Measurements from ENCODE around the gene EIF3D. TPM values are rescaled to one million over a fixed set of nuclear protein-coding genes. Genes with fewer than 3 reads are reported as not detected.

The EIF3D gene
- total RNA-seq = 100 to 1,000 TPM; 166 to 299 (median 192) TPM
- polyA plus RNA-seq = 100 to 1,000 TPM; 224 to 351 TPM
- long read RNA-seq, donor 1, transcript EIF3D-201 (15 exons, 2,155 nt) = major isoform, 1,731 of 2,027 reads
- long read RNA-seq, donor 1, partial matches to known transcripts = 127 of 2,027 reads
- long read RNA-seq, donor 1, other reads (novel, unspliced or antisense) = 168 of 2,027 reads
- long read RNA-seq, donor 2, transcript EIF3D-209 (3 exons, 887 nt) = minor isoform, 11 of 104 reads
- long read RNA-seq, donor 2, transcript EIF3D-201 (15 exons, 2,155 nt) = major isoform, 50 of 104 reads
- long read RNA-seq, donor 2, partial matches to known transcripts = 29 of 104 reads
- long read RNA-seq, donor 2, other reads (novel, unspliced or antisense) = 14 of 104 reads
- long read RNA-seq, donor 3, transcript EIF3D-201 (15 exons, 2,155 nt) = major isoform, 376 of 443 reads
- long read RNA-seq, donor 3, partial matches to known transcripts = 17 of 443 reads
- long read RNA-seq, donor 3, other reads (novel, unspliced or antisense) = 47 of 443 reads

GRCh38 chr22:36528795-36529751, at the start of gene EIF3D:
TSS of gene EIF3D (minus strand) at chr22:36529166. CDS start at chr22:36526121, 3,045 bp downstream.
- TF ChIP-seq POLR2A (IDR thresholded peaks at IDR 0.05) = peak; percentile 79
- peak; percentile 31 for TF ChIP-seq EP300 (IDR thresholded peaks at IDR 0.05)
- TF ChIP-seq CTCF (IDR thresholded peaks at IDR 0.05) = peak in 1 of 3 donors; percentile 11
- WGBS, 3 donors = 0% methylated on average over 82 of the region's 82 CpGs
- Histone ChIP-seq H3K9me3 (no peaks in the 10 kb centered on the region), H3K36me3 (no peaks in the 10 kb centered on the region), H3K27me3 (no peaks in the 10 kb centered on the region), H3K4me1 (ENCODE audit: insufficient read depth) (no peaks in the 10 kb centered on the region), H3K27ac (peak within 1 kb of the TSS; percentile 59 to 93), H3K4me3 (peak within 1 kb of the TSS; percentile 88)
- intact Hi-C loops (cut with DNase I) = no loop called here
- DNase-seq = peak; percentile 97 to 99 (median 98)

- TF ChIP-seq POLR2A (IDR thresholded peaks at IDR 0.05) (no peak), EP300 (IDR thresholded peaks at IDR 0.05) (no peak), CTCF (IDR thresholded peaks at IDR 0.05) (no peak)
- no peaks in the 10 kb centered on the region for H3K4me1 ChIP-seq (ENCODE audit: insufficient read depth)
- H3K9me3 ChIP-seq = no peaks in the 10 kb centered on the region
- no peak for DNase-seq
- no peaks in the 10 kb centered on the region for H3K27me3 ChIP-seq
- intact Hi-C loops (cut with DNase I) = no loop called here
- H3K27ac ChIP-seq = no peak overlapping the region
- 67 to 79% (median 76%) methylated on average over 7 of the region's 7 CpGs for WGBS, 3 donors
- H3K4me3 ChIP-seq = no peak overlapping the region
- no peaks in the 10 kb centered on the region for H3K36me3 ChIP-seq
Observed at GRCh38 chr22:36578619-36579018, 49.7 kb upstream of the EIF3D start.

- no peak for DNase-seq
- H3K27ac ChIP-seq = no peak overlapping the region
- H3K4me1 ChIP-seq (ENCODE audit: insufficient read depth) = no peaks in the 10 kb centered on the region
- no peaks in the 10 kb centered on the region for H3K9me3 ChIP-seq
- H3K27me3 ChIP-seq = no peaks in the 10 kb centered on the region
- no peak overlapping the region for H3K4me3 ChIP-seq
- 67 to 79% (median 67%) methylated on average over 13 of the region's 13 CpGs for WGBS, 3 donors
- no peaks in the 10 kb centered on the region for H3K36me3 ChIP-seq
- intact Hi-C loops (cut with DNase I) = no loop called here
- TF ChIP-seq POLR2A (IDR thresholded peaks at IDR 0.05) (no peak), EP300 (IDR thresholded peaks at IDR 0.05) (no peak), CTCF (IDR thresholded peaks at IDR 0.05) (no peak)
Observed at GRCh38 chr22:36577019-36577418, 48.1 kb upstream of the EIF3D start.

GRCh38 chr22:36574728-36575127, 45.8 kb upstream of the EIF3D start:
- no peaks in the 10 kb centered on the region for H3K4me1 ChIP-seq (ENCODE audit: insufficient read depth)
- H3K36me3 ChIP-seq = no peaks in the 10 kb centered on the region
- no peak for TF ChIP-seq POLR2A (IDR thresholded peaks at IDR 0.05)
- TF ChIP-seq CTCF (IDR thresholded peaks at IDR 0.05) = no peak
- no peak for TF ChIP-seq EP300 (IDR thresholded peaks at IDR 0.05)
- H3K9me3 ChIP-seq = no peaks in the 10 kb centered on the region
- 76 to 89% (median 82%) methylated on average over 1 of the region's 1 CpG for WGBS, 3 donors
- no peak overlapping the region for H3K27ac ChIP-seq
- no peak for DNase-seq
- H3K27me3 ChIP-seq = no peaks in the 10 kb centered on the region
- intact Hi-C loops (cut with DNase I) = no loop called here
- H3K4me3 ChIP-seq = no peak overlapping the region
